ENCODE results near the gene MYT1. TPM values are rescaled to one million over a fixed set of nuclear protein-coding genes. Genes with fewer than 3 reads are reported as not detected.

MYT1 gene
- total RNA-seq, 1 donor from 2014 or later, result 0.20 TPM

- DNase-seq, result peak; percentile 1
- ATAC-seq, result no peak
- intact Hi-C loops (cut with micrococcal nuclease), result no loop called here
These were observed 25.9 kb upstream of the MYT1 start for GRCh38 chr20:64138276-64138815.

DNA sequence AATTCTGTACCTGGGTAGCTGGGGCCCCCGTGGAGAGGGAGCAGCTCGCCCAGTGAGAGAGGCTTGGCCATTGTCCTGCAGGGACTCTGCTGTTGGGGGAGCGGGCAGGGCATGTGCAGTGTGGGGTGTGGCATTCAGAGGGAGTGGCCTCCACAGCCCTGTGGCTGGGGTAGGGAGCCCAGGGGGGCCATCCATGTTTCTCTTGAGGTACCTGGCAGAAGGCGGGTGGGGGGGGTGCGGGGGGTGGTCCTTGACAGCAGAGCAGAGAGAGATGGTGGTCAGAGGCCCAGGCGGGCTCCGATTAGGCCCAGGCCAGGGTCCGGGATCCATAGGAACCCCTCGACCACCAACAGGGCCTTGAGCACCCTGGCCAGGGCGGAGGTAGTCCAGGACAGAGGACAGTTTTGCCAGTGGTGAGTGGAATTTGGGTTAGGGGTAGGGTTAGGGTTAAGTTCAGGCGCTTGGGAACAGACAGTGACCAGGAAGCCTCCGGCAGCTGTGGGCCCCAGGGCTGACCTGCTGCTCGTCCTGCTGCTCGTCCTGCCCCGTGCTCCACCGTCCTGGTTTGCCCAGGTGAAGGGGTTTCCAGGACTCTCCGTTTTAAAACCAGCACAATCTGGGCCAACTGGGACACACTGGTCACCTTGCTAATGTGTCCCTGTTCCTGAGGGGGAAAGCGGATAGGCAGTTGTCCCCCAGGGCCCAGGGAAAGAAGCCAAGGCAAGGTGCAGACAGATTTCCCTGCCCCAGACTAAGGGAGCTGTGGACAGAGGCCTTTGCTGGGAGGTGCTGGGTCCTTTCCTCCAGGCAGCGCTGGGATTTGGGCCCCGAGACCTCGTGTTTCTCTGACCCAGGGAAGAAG, 24.8 kb upstream of the MYT1 start:
- peak; percentile 18 for DNase-seq
- no peak for ATAC-seq
- intact Hi-C loops (cut with micrococcal nuclease), result no loop called here

GRCh38 chr20:64140061-64140931, 24.0 kb upstream of the MYT1 start:
- no peak for ATAC-seq
- DNase-seq, result peak; percentile 11
- intact Hi-C loops (cut with micrococcal nuclease), result no loop called here

DNA sequence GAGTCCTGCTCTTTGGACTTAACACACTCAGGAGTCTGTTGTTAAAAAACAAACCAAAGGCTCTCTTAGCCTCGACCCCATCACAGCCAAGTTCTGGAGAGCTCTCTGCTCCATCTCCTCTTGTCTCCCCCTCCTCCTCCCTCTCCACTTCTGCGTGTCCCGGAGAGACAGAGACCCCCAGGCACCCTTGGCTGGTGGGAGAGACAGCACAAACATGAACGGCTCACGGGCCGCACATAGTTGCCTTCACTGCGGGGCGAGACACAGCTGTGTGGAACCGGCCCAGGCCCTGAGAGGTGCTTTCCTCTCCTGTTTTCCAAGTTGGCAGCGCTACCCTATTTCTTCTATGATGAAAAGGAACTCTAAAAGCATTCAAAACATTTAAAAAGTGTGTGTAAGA, 23.3 kb upstream of the MYT1 start:
- DNase-seq, result peak; percentile 14
- ATAC-seq, result no peak
- intact Hi-C loops (cut with micrococcal nuclease), result no loop called here

DNA sequence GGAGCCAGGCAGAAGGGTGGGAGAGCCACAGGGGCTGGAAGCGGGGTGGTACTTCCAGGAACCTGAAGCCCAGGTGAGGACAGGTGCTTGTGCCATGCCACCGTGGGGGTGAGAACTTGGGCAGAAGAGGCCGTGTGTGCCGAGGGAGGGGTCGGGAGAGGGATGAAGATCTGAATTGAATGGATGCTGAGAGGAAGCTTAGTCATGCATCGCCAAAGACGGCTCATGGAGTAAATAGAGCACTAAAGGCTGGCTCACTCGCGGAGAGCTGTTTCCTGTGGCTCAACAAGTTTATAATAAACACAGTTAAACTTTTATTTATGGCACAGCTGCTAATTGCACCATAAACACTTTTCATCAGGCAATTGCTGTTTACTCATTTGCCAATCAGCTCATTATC, 21.7 kb upstream of the MYT1 start:
- ATAC-seq (no peak), DNase-seq (no peak)
- intact Hi-C loops (cut with micrococcal nuclease), result no loop called here

DNA sequence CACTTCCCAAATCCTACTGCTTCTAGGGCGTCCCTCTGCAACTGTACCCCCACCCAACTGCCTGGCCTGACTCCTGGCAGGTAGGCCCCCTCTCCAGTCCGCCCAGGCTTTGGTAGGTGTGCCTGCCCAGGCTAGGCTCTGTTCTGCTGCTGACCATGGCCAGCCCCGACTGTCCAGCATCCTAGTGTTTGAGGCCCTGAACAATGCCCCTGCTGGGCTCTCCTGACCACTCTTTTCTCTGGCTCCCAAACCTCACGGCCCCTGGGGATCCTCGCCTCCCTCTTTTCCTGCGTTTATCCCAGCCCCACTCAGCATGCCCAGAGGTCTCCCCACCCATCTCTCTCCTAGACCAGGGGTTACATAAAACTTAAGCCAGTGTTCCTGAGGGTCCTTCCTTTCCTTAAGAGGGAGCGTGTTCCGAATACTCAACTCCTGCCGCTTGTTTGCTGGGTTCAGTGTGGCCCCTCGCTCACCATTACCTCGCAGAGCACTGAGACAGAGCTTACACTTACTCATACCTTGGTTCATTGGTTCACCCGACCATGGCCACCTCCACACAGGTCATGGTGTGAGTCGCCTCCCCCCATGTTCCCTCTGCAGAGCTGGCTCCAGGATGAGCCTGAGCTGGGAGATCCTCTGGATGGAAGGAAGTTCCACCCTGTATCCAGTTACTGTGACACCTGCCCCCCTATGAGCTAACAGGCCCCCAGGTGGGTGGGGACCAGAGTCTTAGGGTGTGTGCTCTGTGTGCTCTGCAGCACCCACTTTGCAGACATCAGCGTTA, 21.0 kb upstream of the MYT1 start:
- intact Hi-C loops (cut with micrococcal nuclease), result no loop called here
- ATAC-seq (no peak), DNase-seq (peak; percentile 9)

DNA sequence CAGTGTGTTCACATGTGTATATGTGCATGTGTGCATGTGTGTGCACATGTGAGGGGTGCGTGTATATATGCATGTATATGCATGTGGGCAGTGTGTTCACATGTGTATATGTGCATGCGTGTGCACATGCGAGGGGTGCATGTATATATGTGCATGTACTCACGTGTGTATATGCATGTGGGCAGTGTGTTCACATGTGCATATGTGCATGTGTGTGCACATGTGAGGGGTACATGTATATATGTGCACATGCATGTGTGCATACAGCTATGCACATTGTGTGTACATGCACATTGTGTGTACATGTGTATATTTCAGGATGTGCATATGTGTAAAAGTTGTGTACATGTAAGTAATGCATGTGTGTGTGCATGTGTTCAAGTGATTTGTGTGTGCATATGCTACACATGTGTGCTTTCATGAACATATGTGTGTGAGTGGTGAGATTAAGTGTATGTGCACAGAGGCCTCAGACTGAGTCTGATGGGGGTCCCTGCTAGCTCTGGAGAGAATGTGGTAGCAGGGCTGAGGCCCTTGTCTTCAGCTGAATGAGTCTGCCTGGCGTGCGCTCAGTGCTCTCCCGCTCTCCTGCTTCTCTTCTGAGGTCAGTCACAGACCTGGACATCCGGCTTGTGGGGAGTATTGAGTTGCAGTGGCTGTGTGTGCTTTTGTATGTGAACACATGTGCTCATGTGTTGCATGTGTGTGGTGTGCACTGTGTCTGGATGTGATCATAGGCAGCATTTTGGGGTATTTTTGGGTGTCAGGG, 19.9 kb upstream of the MYT1 start:
- DNase-seq (no peak), ATAC-seq (no peak)
- intact Hi-C loops (cut with micrococcal nuclease), result no loop called here

- DNase-seq (peak; percentile 16), ATAC-seq (no peak)
- intact Hi-C loops (cut with micrococcal nuclease), result no loop called here
These were observed 18.6 kb upstream of the MYT1 start for GRCh38 chr20:64145458-64146300.

DNA sequence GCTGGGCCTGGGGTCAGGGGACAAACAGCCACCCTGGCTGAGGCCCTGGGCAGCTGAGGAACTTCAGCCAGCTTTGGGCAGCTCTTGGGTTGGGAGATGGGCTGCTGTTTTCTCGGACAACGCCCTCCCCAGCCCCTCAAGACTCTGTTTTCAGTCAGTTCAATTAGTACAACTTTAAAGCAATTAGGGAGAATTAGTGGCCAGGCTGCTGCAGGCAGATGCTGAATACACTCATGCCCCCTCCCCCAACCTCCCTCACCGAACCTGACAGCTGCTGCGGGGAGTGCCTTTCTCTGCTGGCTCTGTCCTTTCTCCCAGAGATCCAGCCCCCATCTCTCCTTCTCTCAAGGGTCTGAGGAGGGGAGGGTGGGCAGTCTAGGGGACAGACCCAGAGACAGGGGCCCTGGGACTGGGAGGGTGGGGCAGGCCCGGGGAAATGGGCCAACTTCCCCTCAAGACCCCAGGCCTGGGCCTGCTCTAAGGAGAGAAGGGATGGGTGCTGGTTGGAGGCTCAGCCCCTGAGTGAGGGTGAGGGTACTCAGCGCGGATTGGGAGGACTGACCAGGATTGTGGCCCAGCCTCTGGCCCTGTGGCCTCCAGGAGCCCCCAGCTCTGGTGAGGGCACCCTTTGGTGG, 17.8 kb upstream of the MYT1 start:
- DNase-seq, result peak; percentile 6
- intact Hi-C loops (cut with micrococcal nuclease), result no loop called here
- no peak for ATAC-seq

DNA sequence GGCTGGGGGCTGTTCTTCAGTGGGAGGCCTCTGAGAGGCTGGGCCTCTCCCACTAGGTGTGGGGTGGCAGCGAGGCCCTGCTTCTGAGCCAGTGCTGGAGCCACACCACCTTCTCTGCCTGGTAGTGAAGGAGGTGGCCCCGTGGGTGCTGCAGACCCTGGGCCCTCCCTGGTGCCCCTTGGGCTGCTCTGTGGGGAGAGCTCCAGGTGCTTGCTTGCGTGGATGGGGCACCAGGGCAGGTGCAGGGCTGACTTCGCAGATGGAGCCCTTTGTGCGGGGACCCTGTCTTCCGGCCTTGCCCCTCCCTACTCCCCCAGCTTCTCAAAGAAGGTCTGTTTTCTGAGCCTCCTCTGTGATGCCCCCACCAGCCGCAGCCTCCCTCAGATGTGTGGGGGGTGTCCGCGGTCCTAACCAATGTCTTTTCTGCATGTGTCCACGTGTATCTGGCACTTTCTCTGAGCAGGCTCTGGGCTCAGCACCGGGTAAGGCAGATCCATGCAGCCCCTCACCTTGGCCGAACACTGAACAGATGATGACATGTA, 17.2 kb upstream of the MYT1 start:
- intact Hi-C loops (cut with micrococcal nuclease), result no loop called here
- DNase-seq (peak; percentile 16), ATAC-seq (no peak)

GRCh38 chr20:64148581-64148980, 15.7 kb upstream of the MYT1 start:
- DNase-seq, result no peak
- no peak for ATAC-seq
- intact Hi-C loops (cut with micrococcal nuclease), result no loop called here

GRCh38 chr20:64149141-64149540, 15.1 kb upstream of the MYT1 start:
- ATAC-seq, result no peak
- DNase-seq, result peak; percentile 20
- intact Hi-C loops (cut with micrococcal nuclease), result no loop called here

DNA sequence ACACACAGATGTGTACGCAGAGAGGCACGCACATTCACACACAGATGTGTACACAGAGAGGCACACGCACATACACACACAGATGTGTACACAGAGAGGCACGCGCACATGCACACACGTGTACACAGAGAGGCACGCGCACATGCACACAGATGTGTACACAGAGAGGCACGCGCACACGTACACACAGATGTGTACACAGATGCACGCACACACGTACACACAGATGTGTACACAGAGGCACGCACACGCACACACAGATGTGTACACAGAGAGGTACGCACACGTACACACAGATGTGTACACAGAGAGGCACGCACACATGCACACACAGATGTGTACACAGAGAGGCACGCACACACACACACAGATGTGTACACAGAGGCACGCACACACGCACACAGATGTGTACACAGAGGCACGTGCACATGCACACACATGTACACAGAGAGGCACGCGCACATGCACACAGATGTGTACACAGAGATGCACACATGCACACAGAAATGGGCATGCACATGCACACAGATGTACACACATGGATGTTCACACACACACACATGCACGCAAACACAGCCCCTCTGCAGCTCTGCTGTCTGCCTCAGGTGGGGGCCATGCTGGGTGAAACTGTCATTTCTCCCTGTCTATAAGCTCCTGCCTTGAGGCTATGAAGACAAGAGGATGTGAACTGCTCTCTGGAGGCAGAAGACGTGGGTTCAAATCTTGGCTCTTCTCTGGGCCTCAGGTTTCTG, 14.3 kb upstream of the MYT1 start:
- peak; percentile 6 for DNase-seq
- intact Hi-C loops (cut with micrococcal nuclease), result no loop called here
- ATAC-seq, result no peak

DNA sequence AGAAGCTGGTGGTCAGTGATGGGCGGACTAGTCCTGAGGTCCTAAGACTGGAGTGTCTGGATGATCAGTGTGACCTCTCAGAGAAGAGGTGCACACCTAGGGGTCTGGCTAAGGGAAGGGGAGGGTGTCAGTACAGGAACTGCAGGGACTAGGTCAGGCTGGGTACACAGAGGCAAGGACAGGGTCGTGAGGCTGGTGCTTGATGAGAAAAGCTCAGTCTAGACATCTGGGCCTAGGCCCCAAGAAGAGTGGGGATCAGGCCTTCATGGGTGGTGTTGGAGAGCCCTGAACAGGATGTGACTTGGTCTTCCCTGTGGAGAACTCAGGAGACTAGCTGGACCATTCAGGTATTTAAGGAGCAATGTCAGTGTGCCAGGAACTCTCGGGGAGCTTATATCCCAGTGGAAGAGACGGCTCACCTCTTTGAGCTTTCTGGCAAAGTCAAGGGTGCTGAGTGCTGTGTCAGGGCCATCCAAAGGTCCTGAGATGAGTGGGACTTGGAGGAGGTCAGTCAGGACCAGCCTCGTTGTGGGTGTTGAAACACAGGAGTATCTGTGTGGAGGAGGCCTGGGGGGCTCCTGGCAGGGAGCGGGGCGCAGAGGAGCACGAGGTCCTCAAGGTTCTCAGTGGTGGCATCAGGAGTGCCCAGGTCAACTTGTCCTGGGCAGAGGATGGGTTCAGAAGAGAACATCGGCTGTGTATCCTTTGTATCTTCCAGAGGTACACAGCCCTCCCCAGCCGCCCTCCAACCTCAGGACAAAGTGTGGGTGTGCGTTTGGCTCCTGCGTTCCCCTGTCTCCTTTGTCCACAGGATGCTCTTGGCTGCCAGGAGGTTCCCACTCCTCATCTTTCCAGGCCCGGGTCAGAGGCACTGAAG, 13.3 kb upstream of the MYT1 start:
- no peak for ATAC-seq
- intact Hi-C loops (cut with micrococcal nuclease), result no loop called here
- DNase-seq, result peak; percentile 8

Measured in left ventricle myocardium superior (tissue), 1 donor.